Astrocyte (in vitro differentiated cells and primary cell): Measurements from ENCODE around the gene TRPC4.

Experiments
- CTCF ChIP-seq: IDR thresholded peaks from 2 replicates; pipeline ENCODE4 v1.5.1; 2011; ENCODE audit warnings: low read depth, mild to moderate bottlenecking, inconsistent platforms, low read length, moderate library complexity; ENCODE audit not compliant: insufficient read depth
- EZH2 ChIP-seq: IDR thresholded peaks from 2 replicates; pipeline ENCODE4 v1.6.1; 2012; ENCODE audit warnings: mild to moderate bottlenecking, low read length, inconsistent platforms; ENCODE audit not compliant: insufficient read depth

GRCh38 chr13:37806666-37807065 is 62.9 kb downstream of the TRPC4 start:
- TF ChIP-seq EZH2 (no peak), CTCF (no peak)
